C1 segment of cervical spinal cord (tissue), 14 donors: ENCODE results near the gene ZFHX3.

Experiments used
- DNase-seq, 14 donors: peaks; one replicate each; lab custom pipeline; 2025; lab: John Stamatoyannopoulos, UW

The ZFHX3 gene

GRCh38 chr16:72978212-72978611, 69.7 kb downstream of the ZFHX3 start:
- DNase-seq: no peak

GRCh38 chr16:72977127-72977526, 70.8 kb downstream of the ZFHX3 start:
- DNase-seq: no peak

GRCh38 chr16:72976438-72977064, 71.4 kb downstream of the ZFHX3 start:
- no peak for DNase-seq

- DNase-seq: no peak
These were observed 72.0 kb downstream of the ZFHX3 start for GRCh38 chr16:72975809-72976437.

- no peak for DNase-seq
These were observed 73.7 kb downstream of the ZFHX3 start for GRCh38 chr16:72974142-72974769.

GRCh38 chr16:72972878-72973571, 74.9 kb downstream of the ZFHX3 start:
- no peak for DNase-seq

GRCh38 chr16:72971370-72971769, 76.6 kb downstream of the ZFHX3 start:
- DNase-seq: no peak

- DNase-seq: no peak
These were observed 77.3 kb downstream of the ZFHX3 start for GRCh38 chr16:72970656-72971055.

GRCh38 chr16:72969812-72970211, 78.1 kb downstream of the ZFHX3 start:
- no peak for DNase-seq

GRCh38 chr16:72969146-72969545, 78.8 kb downstream of the ZFHX3 start:
- DNase-seq: no peak

- no peak for DNase-seq
These were observed 80.0 kb downstream of the ZFHX3 start for GRCh38 chr16:72967941-72968340.

GRCh38 chr16:72963533-72964315, 84.2 kb downstream of the ZFHX3 start:
- DNase-seq: no peak

GRCh38 chr16:72962347-72962746, 85.6 kb downstream of the ZFHX3 start:
- DNase-seq: no peak

- no peak for DNase-seq
These were observed 86.1 kb downstream of the ZFHX3 start for GRCh38 chr16:72961863-72962262.

- DNase-seq: no peak
These were observed 86.7 kb downstream of the ZFHX3 start for GRCh38 chr16:72961115-72961832.

- DNase-seq: no peak
These were observed 87.8 kb downstream of the ZFHX3 start for GRCh38 chr16:72960101-72960500.

- DNase-seq: no peak
These were observed 88.5 kb downstream of the ZFHX3 start for GRCh38 chr16:72959301-72959996.

GRCh38 chr16:72958522-72959076, 89.3 kb downstream of the ZFHX3 start:
- no peak for DNase-seq

GRCh38 chr16:72957303-72958277, 90.3 kb downstream of the ZFHX3 start:
- no peak for DNase-seq
